ENCODE data around the gene APOO. TPM values are rescaled to one million over a fixed set of nuclear protein-coding genes. Genes with fewer than 3 reads are reported as not detected.
"Not testable (repeated sequence)": the region's sequence is repeated elsewhere in the genome, so short reads cannot be mapped to it uniquely, and the experiment has no call there.

APOO gene
- total RNA-seq, 2 donors from 2014 or later, result 1.5 to 5.1 TPM

- no peak for ATAC-seq (ENCODE audit: insufficient number of reproducible peaks, low FRiP score, low read depth)
- H3K36me3 ChIP-seq, result no peaks in the 10 kb centered on the region
- H3K27me3 ChIP-seq (replicated peaks; ENCODE audit: insufficient read depth), result no peaks in the 10 kb centered on the region
- TF ChIP-seq, protein P1, sequence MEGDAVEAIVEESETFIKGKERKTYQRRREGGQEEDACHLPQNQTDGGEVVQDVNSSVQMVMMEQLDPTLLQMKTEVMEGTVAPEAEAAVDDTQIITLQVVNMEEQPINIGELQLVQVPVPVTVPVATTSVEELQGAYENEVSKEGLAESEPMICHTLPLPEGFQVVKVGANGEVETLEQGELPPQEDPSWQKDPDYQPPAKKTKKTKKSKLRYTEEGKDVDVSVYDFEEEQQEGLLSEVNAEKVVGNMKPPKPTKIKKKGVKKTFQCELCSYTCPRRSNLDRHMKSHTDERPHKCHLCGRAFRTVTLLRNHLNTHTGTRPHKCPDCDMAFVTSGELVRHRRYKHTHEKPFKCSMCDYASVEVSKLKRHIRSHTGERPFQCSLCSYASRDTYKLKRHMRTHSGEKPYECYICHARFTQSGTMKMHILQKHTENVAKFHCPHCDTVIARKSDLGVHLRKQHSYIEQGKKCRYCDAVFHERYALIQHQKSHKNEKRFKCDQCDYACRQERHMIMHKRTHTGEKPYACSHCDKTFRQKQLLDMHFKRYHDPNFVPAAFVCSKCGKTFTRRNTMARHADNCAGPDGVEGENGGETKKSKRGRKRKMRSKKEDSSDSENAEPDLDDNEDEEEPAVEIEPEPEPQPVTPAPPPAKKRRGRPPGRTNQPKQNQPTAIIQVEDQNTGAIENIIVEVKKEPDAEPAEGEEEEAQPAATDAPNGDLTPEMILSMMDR (IDR thresholded peaks at IDR 0.05), result no peak
- no peaks in the 10 kb centered on the region for H3K9me3 ChIP-seq
- H3K27ac ChIP-seq, result peak overlapping the region; percentile 11 to 35
- H3K4me1 ChIP-seq (ENCODE audit: control insufficient read depth in 1 of 2, low read depth in 2 of 2), result peaks cover 0 to 29% of the 10 kb centered on the region in 2 donors
- H3K4me3 ChIP-seq, result no peak overlapping the region
- no peak for DNase-seq (ENCODE audit: low spot score)
These were observed 9.3 kb downstream of the APOO start for GRCh38 chrX:23898412-23898959.

GRCh38 chrX:23896981-23897380 lies 10.8 kb downstream of the APOO start:
- no peak overlapping the region for H3K4me3 ChIP-seq
- no peak overlapping the region for H3K27ac ChIP-seq
- ATAC-seq (ENCODE audit: insufficient number of reproducible peaks, low FRiP score, low read depth) (no peak), DNase-seq (ENCODE audit: low spot score) (no peak)
- no peaks in the 10 kb centered on the region for H3K9me3 ChIP-seq
- TF ChIP-seq, protein P1 (IDR thresholded peaks at IDR 0.05), result no peak
- H3K4me1 ChIP-seq (ENCODE audit: control insufficient read depth in 1 of 2, low read depth in 2 of 2), result peaks cover 0 to 29% of the 10 kb centered on the region in 2 donors
- no peaks in the 10 kb centered on the region for H3K27me3 ChIP-seq (replicated peaks; ENCODE audit: insufficient read depth)
- no peaks in the 10 kb centered on the region for H3K36me3 ChIP-seq

- H3K9me3 ChIP-seq; H3K27ac ChIP-seq; H3K36me3 ChIP-seq; H3K4me3 ChIP-seq; DNase-seq (ENCODE audit: low spot score); H3K27me3 ChIP-seq (replicated peaks; ENCODE audit: insufficient read depth); ATAC-seq (ENCODE audit: insufficient number of reproducible peaks, low FRiP score, low read depth): not testable (repeated sequence)
- peaks cover 0 to 27% of the 10 kb centered on the region in 2 donors for H3K4me1 ChIP-seq (ENCODE audit: control insufficient read depth in 1 of 2, low read depth in 2 of 2)
These were observed 11.2 kb downstream of the APOO start for GRCh38 chrX:23896539-23896938.

DNA sequence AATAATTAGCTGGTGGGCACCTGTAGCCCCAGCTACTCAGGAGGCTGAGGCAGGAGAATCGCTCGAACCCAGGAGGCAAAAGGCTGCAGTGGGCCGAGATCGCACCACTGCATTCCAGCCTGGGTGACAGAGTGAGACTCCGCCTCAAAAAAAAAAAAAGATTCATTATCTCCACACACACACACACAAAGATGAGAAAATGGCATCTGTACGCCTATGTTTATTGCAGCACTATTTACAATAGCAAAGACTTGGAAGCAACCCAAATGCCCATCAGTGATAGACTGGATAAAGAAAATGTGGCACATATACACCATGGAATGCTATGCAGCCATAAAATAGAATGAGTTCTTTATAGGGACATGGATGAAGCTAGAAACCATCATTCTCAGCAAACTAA lies 12.7 kb downstream of the APOO start:
- H3K9me3 ChIP-seq; H3K4me3 ChIP-seq; ATAC-seq (ENCODE audit: insufficient number of reproducible peaks, low FRiP score, low read depth); DNase-seq (ENCODE audit: low spot score); H3K27me3 ChIP-seq (replicated peaks; ENCODE audit: insufficient read depth); H3K36me3 ChIP-seq; H3K27ac ChIP-seq: not testable (repeated sequence)
- H3K4me1 ChIP-seq (ENCODE audit: control insufficient read depth in 1 of 2, low read depth in 2 of 2), result peaks cover 0 to 12% of the 10 kb centered on the region in 2 donors

GRCh38 chrX:23890933-23891332 lies 16.8 kb downstream of the APOO start:
- H3K4me1 ChIP-seq (ENCODE audit: control insufficient read depth in 1 of 2, low read depth in 2 of 2), result no peaks in the 10 kb centered on the region
- TF ChIP-seq, protein P1 (IDR thresholded peaks at IDR 0.05), result no peak
- no peaks in the 10 kb centered on the region for H3K36me3 ChIP-seq
- ATAC-seq (ENCODE audit: insufficient number of reproducible peaks, low FRiP score, low read depth) (no peak), DNase-seq (ENCODE audit: low spot score) (no peak)
- H3K27me3 ChIP-seq (replicated peaks; ENCODE audit: insufficient read depth), result no peaks in the 10 kb centered on the region
- H3K9me3 ChIP-seq, result no peaks in the 10 kb centered on the region
- no peak overlapping the region for H3K4me3 ChIP-seq
- H3K27ac ChIP-seq, result no peak overlapping the region

DNA sequence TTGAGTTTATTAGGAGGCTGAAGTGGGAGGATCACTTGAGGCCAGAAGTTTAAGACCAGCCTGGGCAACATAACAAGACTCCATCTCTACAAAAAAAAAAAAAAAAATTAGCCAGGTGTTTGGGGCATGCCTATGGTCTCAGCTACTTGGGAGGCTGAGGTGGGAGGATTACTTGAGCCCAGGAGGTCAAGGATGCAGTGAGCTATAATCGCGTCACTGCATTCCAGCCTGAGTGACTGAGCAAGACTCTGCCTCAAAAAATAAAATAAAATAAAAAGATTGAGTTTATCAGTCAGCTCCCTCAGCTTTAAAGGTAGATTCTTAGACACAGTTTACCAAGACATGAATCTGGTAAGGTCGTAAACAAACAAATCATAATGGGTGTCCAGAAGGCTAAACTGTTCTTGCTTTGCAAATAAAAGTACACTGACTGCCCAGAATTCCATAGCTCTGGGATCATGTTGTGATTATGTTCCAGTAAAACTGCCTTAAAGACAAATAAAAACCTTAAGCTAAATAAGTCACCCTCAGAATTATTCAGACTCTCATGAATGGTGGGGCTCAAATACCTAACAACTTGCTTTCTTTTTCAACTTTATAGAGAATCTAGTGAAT lies 18.7 kb downstream of the APOO start:
- H3K4me3 ChIP-seq, result no peak overlapping the region
- DNase-seq (ENCODE audit: low spot score) (no peak), ATAC-seq (ENCODE audit: insufficient number of reproducible peaks, low FRiP score, low read depth) (no peak)
- no peaks in the 10 kb centered on the region for H3K27me3 ChIP-seq (replicated peaks; ENCODE audit: insufficient read depth)
- H3K27ac ChIP-seq, result peak overlapping the region; percentile 49 to 53
- no peaks in the 10 kb centered on the region for H3K36me3 ChIP-seq
- H3K4me1 ChIP-seq (ENCODE audit: control insufficient read depth in 1 of 2, low read depth in 2 of 2), result no peaks in the 10 kb centered on the region
- TF ChIP-seq, protein P1 (IDR thresholded peaks at IDR 0.05), result no peak
- no peaks in the 10 kb centered on the region for H3K9me3 ChIP-seq
